ENCODE results near the gene CCL21. TPM values are rescaled to one million over a fixed set of nuclear protein-coding genes. Genes with fewer than 3 reads are reported as not detected.

The CCL21 gene
- total and polyA plus RNA-seq, 2 of the 13 experiments (the other 11 are each of a cell fraction or from before 2014, with no cell fraction given), result not detected

DNA sequence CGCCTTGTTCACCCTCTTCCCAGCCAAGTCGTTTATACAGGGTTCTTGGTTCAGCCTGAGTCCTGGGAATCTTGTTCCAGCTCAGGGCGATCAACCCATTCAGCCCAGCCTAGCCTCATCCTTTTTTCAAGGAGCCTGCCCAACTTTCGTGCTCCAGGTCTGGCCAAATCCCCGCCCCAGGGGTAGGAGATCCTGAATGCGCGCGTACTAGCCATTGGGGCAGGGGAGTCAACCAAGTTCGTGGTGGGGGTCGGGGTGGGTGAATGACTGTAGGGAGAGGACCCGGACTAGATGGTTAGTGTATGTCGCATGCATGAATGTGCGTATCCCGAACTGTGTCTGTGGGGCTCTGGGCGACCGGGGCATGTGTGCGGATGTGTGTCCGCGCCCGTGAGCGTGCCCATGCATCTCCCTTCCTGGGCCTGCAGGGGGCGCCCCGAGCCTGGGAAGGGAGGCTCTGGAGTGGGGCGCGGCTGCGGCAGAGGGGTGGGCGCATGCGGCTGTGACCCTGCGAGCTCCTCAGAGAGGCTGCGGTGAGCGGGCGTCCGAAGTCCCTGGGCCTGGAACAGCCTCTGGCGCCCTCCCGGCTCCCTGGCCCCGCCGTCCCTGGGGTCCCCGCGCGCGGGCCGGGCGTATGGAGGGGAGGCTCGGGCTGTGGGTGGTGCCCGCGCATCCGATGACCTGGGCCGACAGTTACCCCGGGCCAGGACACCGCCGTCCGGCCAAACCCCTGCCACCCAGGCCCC lies 8.7 kb downstream of the CCL21 start (continued):
- TF ChIP-seq, protein P1, sequence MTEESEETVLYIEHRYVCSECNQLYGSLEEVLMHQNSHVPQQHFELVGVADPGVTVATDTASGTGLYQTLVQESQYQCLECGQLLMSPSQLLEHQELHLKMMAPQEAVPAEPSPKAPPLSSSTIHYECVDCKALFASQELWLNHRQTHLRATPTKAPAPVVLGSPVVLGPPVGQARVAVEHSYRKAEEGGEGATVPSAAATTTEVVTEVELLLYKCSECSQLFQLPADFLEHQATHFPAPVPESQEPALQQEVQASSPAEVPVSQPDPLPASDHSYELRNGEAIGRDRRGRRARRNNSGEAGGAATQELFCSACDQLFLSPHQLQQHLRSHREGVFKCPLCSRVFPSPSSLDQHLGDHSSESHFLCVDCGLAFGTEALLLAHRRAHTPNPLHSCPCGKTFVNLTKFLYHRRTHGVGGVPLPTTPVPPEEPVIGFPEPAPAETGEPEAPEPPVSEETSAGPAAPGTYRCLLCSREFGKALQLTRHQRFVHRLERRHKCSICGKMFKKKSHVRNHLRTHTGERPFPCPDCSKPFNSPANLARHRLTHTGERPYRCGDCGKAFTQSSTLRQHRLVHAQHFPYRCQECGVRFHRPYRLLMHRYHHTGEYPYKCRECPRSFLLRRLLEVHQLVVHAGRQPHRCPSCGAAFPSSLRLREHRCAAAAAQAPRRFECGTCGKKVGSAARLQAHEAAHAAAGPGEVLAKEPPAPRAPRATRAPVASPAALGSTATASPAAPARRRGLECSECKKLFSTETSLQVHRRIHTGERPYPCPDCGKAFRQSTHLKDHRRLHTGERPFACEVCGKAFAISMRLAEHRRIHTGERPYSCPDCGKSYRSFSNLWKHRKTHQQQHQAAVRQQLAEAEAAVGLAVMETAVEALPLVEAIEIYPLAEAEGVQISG (CRISPR knock-in tag; IDR thresholded peaks at IDR 0.05), result peak; percentile 46; the same call in 1 of the 2 replicates
- no peak for TF ChIP-seq ZFP36L2 (CRISPR knock-in tag; IDR thresholded peaks at IDR 0.05)
- peak; percentile 50; the same call in 1 of the 2 replicates for TF ChIP-seq ZBTB7B (CRISPR knock-in tag; IDR thresholded peaks at IDR 0.05)
- TF ChIP-seq ZNF569 (CRISPR knock-in tag; IDR thresholded peaks at IDR 0.05; ENCODE audit: borderline replicate concordance), result no peak
- TF ChIP-seq YEATS4 (CRISPR knock-in tag; IDR thresholded peaks at IDR 0.05; ENCODE audit: borderline replicate concordance), result no peak
- TF ChIP-seq, protein P2, sequence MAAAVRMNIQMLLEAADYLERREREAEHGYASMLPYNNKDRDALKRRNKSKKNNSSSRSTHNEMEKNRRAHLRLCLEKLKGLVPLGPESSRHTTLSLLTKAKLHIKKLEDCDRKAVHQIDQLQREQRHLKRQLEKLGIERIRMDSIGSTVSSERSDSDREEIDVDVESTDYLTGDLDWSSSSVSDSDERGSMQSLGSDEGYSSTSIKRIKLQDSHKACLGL (CRISPR knock-in tag; IDR thresholded peaks at IDR 0.05), result 0 out of 2 replicates have a peak, but pooled peaks have one; percentile 19
- TF ChIP-seq, protein P3, sequence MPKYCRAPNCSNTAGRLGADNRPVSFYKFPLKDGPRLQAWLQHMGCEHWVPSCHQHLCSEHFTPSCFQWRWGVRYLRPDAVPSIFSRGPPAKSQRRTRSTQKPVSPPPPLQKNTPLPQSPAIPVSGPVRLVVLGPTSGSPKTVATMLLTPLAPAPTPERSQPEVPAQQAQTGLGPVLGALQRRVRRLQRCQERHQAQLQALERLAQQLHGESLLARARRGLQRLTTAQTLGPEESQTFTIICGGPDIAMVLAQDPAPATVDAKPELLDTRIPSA (CRISPR knock-in tag; IDR thresholded peaks at IDR 0.05; ENCODE audit: borderline replicate concordance), result no peak
- no peak for TF ChIP-seq TOPORS (CRISPR knock-in tag; IDR thresholded peaks at IDR 0.05)
- TF ChIP-seq FIP1L1 (IDR thresholded peaks at IDR 0.05; ENCODE audit: borderline replicate concordance, insufficient read depth, low read depth, low read length), result no peak
- TF ChIP-seq REL (CRISPR knock-in tag; conservative IDR thresholded peaks at IDR 0.05), result no peak
- TF ChIP-seq PHF8 (CRISPR knock-in tag; IDR thresholded peaks at IDR 0.05), result peak; percentile 40; the same call in 1 of the 2 replicates
- no peak for TF ChIP-seq KDM1A (CRISPR knock-in tag; IDR thresholded peaks at IDR 0.05)
- no peak for TF ChIP-seq ZNF260 (CRISPR knock-in tag; IDR thresholded peaks at IDR 0.05; ENCODE audit: borderline replicate concordance, low read depth)
- no peak for TF ChIP-seq ZFP82 (CRISPR knock-in tag; IDR thresholded peaks at IDR 0.05; ENCODE audit: borderline replicate concordance)
- TF ChIP-seq, protein P4, sequence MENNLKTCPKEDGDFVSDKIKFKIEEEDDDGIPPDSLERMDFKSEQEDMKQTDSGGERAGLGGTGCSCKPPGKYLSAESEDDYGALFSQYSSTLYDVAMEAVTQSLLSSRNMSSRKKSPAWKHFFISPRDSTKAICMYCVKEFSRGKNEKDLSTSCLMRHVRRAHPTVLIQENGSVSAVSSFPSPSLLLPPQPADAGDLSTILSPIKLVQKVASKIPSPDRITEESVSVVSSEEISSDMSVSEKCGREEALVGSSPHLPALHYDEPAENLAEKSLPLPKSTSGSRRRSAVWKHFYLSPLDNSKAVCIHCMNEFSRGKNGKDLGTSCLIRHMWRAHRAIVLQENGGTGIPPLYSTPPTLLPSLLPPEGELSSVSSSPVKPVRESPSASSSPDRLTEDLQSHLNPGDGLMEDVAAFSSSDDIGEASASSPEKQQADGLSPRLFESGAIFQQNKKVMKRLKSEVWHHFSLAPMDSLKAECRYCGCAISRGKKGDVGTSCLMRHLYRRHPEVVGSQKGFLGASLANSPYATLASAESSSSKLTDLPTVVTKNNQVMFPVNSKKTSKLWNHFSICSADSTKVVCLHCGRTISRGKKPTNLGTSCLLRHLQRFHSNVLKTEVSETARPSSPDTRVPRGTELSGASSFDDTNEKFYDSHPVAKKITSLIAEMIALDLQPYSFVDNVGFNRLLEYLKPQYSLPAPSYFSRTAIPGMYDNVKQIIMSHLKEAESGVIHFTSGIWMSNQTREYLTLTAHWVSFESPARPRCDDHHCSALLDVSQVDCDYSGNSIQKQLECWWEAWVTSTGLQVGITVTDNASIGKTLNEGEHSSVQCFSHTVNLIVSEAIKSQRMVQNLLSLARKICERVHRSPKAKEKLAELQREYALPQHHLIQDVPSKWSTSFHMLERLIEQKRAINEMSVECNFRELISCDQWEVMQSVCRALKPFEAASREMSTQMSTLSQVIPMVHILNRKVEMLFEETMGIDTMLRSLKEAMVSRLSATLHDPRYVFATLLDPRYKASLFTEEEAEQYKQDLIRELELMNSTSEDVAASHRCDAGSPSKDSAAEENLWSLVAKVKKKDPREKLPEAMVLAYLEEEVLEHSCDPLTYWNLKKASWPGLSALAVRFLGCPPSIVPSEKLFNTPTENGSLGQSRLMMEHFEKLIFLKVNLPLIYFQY (CRISPR knock-in tag; IDR thresholded peaks at IDR 0.05; ENCODE audit: borderline replicate concordance), result no peak
- TF ChIP-seq, protein P5, sequence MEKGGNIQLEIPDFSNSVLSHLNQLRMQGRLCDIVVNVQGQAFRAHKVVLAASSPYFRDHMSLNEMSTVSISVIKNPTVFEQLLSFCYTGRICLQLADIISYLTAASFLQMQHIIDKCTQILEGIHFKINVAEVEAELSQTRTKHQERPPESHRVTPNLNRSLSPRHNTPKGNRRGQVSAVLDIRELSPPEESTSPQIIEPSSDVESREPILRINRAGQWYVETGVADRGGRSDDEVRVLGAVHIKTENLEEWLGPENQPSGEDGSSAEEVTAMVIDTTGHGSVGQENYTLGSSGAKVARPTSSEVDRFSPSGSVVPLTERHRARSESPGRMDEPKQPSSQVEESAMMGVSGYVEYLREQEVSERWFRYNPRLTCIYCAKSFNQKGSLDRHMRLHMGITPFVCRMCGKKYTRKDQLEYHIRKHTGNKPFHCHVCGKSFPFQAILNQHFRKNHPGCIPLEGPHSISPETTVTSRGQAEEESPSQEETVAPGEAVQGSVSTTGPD (CRISPR knock-in tag; IDR thresholded peaks at IDR 0.05), result no peak
